ENCODE results near the gene UBE2L3.

Gene UBE2L3

GRCh38 chr22:21593406-21594232, 26.1 kb downstream of the UBE2L3 start:
- POLR2A ChIA-PET: no interaction called here
- Histone ChIP-seq H3K4me1 (ENCODE audit: control insufficient read depth, insufficient read depth, low read length) (no peaks in the 10 kb centered on the region), H3K27ac (ENCODE audit: extremely low read depth, low read depth, low read length) (no peak overlapping the region), H3K36me3 (ENCODE audit: control insufficient read depth in 2 of 2, insufficient read depth in 1 of 2, low read length in 2 of 2) (peaks cover 25 to 69% of the 10 kb centered on the region in 2 experiments), H3K9me3 (ENCODE audit: control insufficient read depth, insufficient read depth, low read depth, low read length) (no peaks in the 10 kb centered on the region), H3K4me3 (ENCODE audit: low read depth, low read length) (no peak overlapping the region)
- CTCF ChIA-PET: interaction anchor here (0.6 to 2.7 kb wide), 10 partner anchors 11 to 53 kb away, joined by 3 to 18 read pairs (median 4); partner anchors contain the start of gene SDF2L1
- TF ChIP-seq, protein P1, sequence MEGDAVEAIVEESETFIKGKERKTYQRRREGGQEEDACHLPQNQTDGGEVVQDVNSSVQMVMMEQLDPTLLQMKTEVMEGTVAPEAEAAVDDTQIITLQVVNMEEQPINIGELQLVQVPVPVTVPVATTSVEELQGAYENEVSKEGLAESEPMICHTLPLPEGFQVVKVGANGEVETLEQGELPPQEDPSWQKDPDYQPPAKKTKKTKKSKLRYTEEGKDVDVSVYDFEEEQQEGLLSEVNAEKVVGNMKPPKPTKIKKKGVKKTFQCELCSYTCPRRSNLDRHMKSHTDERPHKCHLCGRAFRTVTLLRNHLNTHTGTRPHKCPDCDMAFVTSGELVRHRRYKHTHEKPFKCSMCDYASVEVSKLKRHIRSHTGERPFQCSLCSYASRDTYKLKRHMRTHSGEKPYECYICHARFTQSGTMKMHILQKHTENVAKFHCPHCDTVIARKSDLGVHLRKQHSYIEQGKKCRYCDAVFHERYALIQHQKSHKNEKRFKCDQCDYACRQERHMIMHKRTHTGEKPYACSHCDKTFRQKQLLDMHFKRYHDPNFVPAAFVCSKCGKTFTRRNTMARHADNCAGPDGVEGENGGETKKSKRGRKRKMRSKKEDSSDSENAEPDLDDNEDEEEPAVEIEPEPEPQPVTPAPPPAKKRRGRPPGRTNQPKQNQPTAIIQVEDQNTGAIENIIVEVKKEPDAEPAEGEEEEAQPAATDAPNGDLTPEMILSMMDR (tag by site-specific recombination; IDR thresholded peaks at IDR 0.05): peak; percentile 67
- no peak for TF ChIP-seq PRDM2 (tag by site-specific recombination; IDR thresholded peaks at IDR 0.05; ENCODE audit: borderline replicate concordance)
- TF ChIP-seq ZNF600 (tag by site-specific recombination; IDR thresholded peaks at IDR 0.05): peak; percentile 31; the same call in 1 of the 2 replicates

DNA sequence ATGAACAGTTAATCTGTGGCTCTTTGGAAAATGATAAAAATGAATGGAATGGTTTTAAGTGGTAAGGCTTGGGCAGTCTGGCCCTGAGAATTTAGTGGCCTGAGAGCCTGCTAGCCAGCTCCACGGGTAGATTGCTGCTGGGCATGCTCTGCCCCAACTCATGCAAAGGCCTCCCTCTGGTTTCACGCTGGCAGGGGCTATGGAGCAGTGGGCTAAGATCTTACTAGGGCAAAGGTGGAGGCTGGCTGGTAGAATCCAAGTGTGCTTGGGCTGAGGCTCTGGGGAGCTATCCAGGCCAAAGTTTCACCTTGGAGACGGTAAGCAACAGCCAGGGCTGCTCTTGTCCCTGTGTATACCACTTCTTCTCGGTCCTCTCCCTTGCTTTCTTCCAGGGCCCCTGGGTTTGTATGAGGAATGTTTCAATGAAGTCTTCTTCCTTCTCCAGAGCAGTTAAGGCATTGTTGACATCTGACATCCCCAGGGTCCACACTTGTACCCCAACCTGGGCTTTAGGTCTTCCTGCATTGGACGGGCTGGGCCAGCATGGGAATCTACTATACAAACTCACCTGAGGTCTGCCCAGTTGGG, 27.4 kb downstream of the UBE2L3 start:
- CTCF ChIA-PET: interaction anchor here (0.7 to 2.7 kb wide), 4 partner anchors 15 to 52 kb away, joined by 3 to 14 read pairs (median 6); no protein-coding TSS in a partner anchor
- POLR2A ChIA-PET: no interaction called here
- Histone ChIP-seq H3K9me3 (ENCODE audit: control insufficient read depth, insufficient read depth, low read depth, low read length) (no peaks in the 10 kb centered on the region), H3K27ac (ENCODE audit: extremely low read depth, low read depth, low read length) (no peak overlapping the region), H3K4me1 (ENCODE audit: control insufficient read depth, insufficient read depth, low read length) (no peaks in the 10 kb centered on the region), H3K4me3 (ENCODE audit: low read depth, low read length) (no peak overlapping the region), H3K36me3 (ENCODE audit: control insufficient read depth in 2 of 2, insufficient read depth in 1 of 2, low read length in 2 of 2) (peaks cover 25 to 70% of the 10 kb centered on the region in 2 experiments)
- TF ChIP-seq ZNF692 (tag by site-specific recombination; IDR thresholded peaks at IDR 0.05): no peak
- TF ChIP-seq ZNF10 (tag by site-specific recombination; IDR thresholded peaks at IDR 0.05): no peak
- TF ChIP-seq ZNF785 (tag by site-specific recombination; IDR thresholded peaks at IDR 0.05): no peak
- TF ChIP-seq, protein P2, sequence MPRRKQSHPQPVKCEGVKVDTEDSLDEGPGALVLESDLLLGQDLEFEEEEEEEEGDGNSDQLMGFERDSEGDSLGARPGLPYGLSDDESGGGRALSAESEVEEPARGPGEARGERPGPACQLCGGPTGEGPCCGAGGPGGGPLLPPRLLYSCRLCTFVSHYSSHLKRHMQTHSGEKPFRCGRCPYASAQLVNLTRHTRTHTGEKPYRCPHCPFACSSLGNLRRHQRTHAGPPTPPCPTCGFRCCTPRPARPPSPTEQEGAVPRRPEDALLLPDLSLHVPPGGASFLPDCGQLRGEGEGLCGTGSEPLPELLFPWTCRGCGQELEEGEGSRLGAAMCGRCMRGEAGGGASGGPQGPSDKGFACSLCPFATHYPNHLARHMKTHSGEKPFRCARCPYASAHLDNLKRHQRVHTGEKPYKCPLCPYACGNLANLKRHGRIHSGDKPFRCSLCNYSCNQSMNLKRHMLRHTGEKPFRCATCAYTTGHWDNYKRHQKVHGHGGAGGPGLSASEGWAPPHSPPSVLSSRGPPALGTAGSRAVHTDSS (tag by site-specific recombination; IDR thresholded peaks at IDR 0.05): no peak
- no peak for TF ChIP-seq ZNF341 (tag by site-specific recombination; IDR thresholded peaks at IDR 0.05; ENCODE audit: low read depth)
- TF ChIP-seq ZNF776 (tag by site-specific recombination; IDR thresholded peaks at IDR 0.05; ENCODE audit: borderline replicate concordance): no peak
- no peak for TF ChIP-seq EGR2 (tag by site-specific recombination; IDR thresholded peaks at IDR 0.05; ENCODE audit: low read depth)
- TF ChIP-seq, protein P1 (tag by site-specific recombination; IDR thresholded peaks at IDR 0.05): no peak
- no peak for TF ChIP-seq HOXA7 (CRISPR knock-in tag; IDR thresholded peaks at IDR 0.05; ENCODE audit: borderline replicate concordance)
- TF ChIP-seq, protein P3, sequence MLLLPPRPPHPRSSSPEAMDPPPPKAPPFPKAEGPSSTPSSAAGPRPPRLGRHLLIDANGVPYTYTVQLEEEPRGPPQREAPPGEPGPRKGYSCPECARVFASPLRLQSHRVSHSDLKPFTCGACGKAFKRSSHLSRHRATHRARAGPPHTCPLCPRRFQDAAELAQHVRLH (tag by site-specific recombination; IDR thresholded peaks at IDR 0.05): no peak
- TF ChIP-seq SP2 (tag by site-specific recombination; IDR thresholded peaks at IDR 0.05): no peak
- TF ChIP-seq ZNF324 (tag by site-specific recombination; IDR thresholded peaks at IDR 0.05): no peak
- TF ChIP-seq ZNF473 (tag by site-specific recombination; IDR thresholded peaks at IDR 0.05): no peak
- TF ChIP-seq, protein P4, sequence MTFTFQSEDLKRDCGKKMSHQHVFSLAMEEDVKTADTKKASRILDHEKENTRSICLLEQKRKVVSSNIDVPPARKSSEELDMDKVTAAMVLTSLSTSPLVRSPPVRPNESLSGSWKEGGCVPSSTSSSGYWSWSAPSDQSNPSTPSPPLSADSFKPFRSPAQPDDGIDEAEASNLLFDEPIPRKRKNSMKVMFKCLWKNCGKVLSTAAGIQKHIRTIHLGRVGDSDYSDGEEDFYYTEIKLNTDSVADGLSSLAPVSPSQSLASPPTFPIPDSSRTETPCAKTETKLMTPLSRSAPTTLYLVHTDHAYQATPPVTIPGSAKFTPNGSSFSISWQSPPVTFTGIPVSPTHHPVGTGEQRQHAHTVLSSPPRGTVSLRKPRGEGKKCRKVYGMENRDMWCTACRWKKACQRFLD (tag by site-specific recombination; IDR thresholded peaks at IDR 0.05): no peak

Data from HEK293 (cell line).